GM12873 (cell line): ENCODE data around the gene PBX2.
A peak's percentile ranks its signal among the peaks of the same experiment; 100 is the strongest.

Experiments used
- CTCF ChIP-seq: IDR thresholded peaks from 2 replicates; pipeline ENCODE4 v1.5.1; 2012; ENCODE audit warnings: low read depth, mild to moderate bottlenecking, moderate library complexity, low read length, control low read depth; ENCODE audit not compliant: insufficient read depth; ENCODE audit errors: missing control alignments

The PBX2 gene

GRCh38 chr6:32149932-32150870 is 39.8 kb downstream of the PBX2 start:
- TF ChIP-seq CTCF, result no peak

- TF ChIP-seq CTCF, result no peak
These were observed 40.8 kb downstream of the PBX2 start for GRCh38 chr6:32149092-32149755.

GRCh38 chr6:32148289-32149091 is 41.5 kb downstream of the PBX2 start:
- TF ChIP-seq CTCF, result no peak

- TF ChIP-seq CTCF, result peak; percentile 17
These were observed 42.4 kb downstream of the PBX2 start for GRCh38 chr6:32147401-32148132.

- no peak for TF ChIP-seq CTCF
These were observed 43.3 kb downstream of the PBX2 start for GRCh38 chr6:32146687-32147086.

GRCh38 chr6:32146287-32146686 is 43.7 kb downstream of the PBX2 start:
- no peak for TF ChIP-seq CTCF
